ENCODE data around the gene TAF1.

Gene TAF1

GRCh38 chrX:71432733-71433132, 66.6 kb downstream of the TAF1 start:
- Histone ChIP-seq H3K79me2 (ENCODE audit: insufficient read depth, low read length) (no peaks in the 10 kb centered on the region), H4K20me1 (ENCODE audit: insufficient read depth, low read length) (no peaks in the 10 kb centered on the region), H2AFZ (ENCODE audit: low read length) (no peak overlapping the region), H3K27ac (ENCODE audit: low read depth, low read length, poor library complexity, severe bottlenecking) (no peak overlapping the region), H3K9ac (ENCODE audit: low read length) (no peak overlapping the region), H3K9me2 (ENCODE audit: low read depth, low read length) (no peaks in the 10 kb centered on the region), H3K4me2 (ENCODE audit: low read length) (no peak overlapping the region), H3K27me3 (ENCODE audit: insufficient read depth, low read length) (no peaks in the 10 kb centered on the region), H3F3A (ENCODE audit: insufficient read depth, low read length) (no peaks in the 10 kb centered on the region), H3K4me1 (ENCODE audit: insufficient read depth, low read length, severe bottlenecking) (no peaks in the 10 kb centered on the region), H3K9me3 (ENCODE audit: low read length) (no peaks in the 10 kb centered on the region), H3K36me3 (ENCODE audit: insufficient read depth, low read length) (peaks cover 17% of the 10 kb centered on the region; the same call in 1 of the 2 replicates), H3K4me3 (ENCODE audit: low read depth, low read length, poor library complexity, severe bottlenecking) (no peak overlapping the region)
- TF ChIP-seq CTCF (IDR thresholded peaks at IDR 0.05; ENCODE audit: low read length) (no peak), EZH2 (IDR thresholded peaks at IDR 0.05; ENCODE audit: borderline replicate concordance, low read length) (no peak)

- TF ChIP-seq EZH2 (IDR thresholded peaks at IDR 0.05; ENCODE audit: borderline replicate concordance, low read length) (no peak), CTCF (IDR thresholded peaks at IDR 0.05; ENCODE audit: low read length) (no peak)
- Histone ChIP-seq H3K27ac (ENCODE audit: low read depth, low read length, poor library complexity, severe bottlenecking) (no peak overlapping the region), H3K4me2 (ENCODE audit: low read length) (no peak overlapping the region), H3F3A (ENCODE audit: insufficient read depth, low read length) (no peaks in the 10 kb centered on the region), H3K36me3 (ENCODE audit: insufficient read depth, low read length) (peaks cover 14% of the 10 kb centered on the region; the same call in 1 of the 2 replicates), H3K4me1 (ENCODE audit: insufficient read depth, low read length, severe bottlenecking) (peaks cover 3% of the 10 kb centered on the region), H3K4me3 (ENCODE audit: low read depth, low read length, poor library complexity, severe bottlenecking) (no peak overlapping the region), H3K27me3 (ENCODE audit: insufficient read depth, low read length) (no peaks in the 10 kb centered on the region), H3K9me3 (ENCODE audit: low read length) (no peaks in the 10 kb centered on the region), H2AFZ (ENCODE audit: low read length) (no peak overlapping the region), H3K9ac (ENCODE audit: low read length) (no peak overlapping the region), H3K79me2 (ENCODE audit: insufficient read depth, low read length) (no peaks in the 10 kb centered on the region), H4K20me1 (ENCODE audit: insufficient read depth, low read length) (no peaks in the 10 kb centered on the region), H3K9me2 (ENCODE audit: low read depth, low read length) (no peaks in the 10 kb centered on the region)
Measured at GRCh38 chrX:71438750-71439149, 72.6 kb downstream of the TAF1 start.

- no peak overlapping the region for H3K4me2 ChIP-seq (ENCODE audit: low read length)
- no peak overlapping the region for H2AFZ ChIP-seq (ENCODE audit: low read length)
- peaks cover 15% of the 10 kb centered on the region; the same call in 1 of the 2 replicates for H3K36me3 ChIP-seq (ENCODE audit: insufficient read depth, low read length)
- H3K9ac ChIP-seq (ENCODE audit: low read length) = no peak overlapping the region
- no peak for TF ChIP-seq EZH2 (IDR thresholded peaks at IDR 0.05; ENCODE audit: borderline replicate concordance, low read length)
- TF ChIP-seq CTCF (IDR thresholded peaks at IDR 0.05; ENCODE audit: low read length) = no peak
- no peaks in the 10 kb centered on the region for H3F3A ChIP-seq (ENCODE audit: insufficient read depth, low read length)
- H3K4me1 ChIP-seq (ENCODE audit: insufficient read depth, low read length, severe bottlenecking) = peaks cover 3% of the 10 kb centered on the region
- H4K20me1 ChIP-seq (ENCODE audit: insufficient read depth, low read length) = no peaks in the 10 kb centered on the region
- H3K79me2 ChIP-seq (ENCODE audit: insufficient read depth, low read length) = no peaks in the 10 kb centered on the region
- no peaks in the 10 kb centered on the region for H3K9me3 ChIP-seq (ENCODE audit: low read length)
- no peak overlapping the region for H3K27ac ChIP-seq (ENCODE audit: low read depth, low read length, poor library complexity, severe bottlenecking)
- H3K27me3 ChIP-seq (ENCODE audit: insufficient read depth, low read length) = no peaks in the 10 kb centered on the region
- H3K9me2 ChIP-seq (ENCODE audit: low read depth, low read length) = no peaks in the 10 kb centered on the region
- H3K4me3 ChIP-seq (ENCODE audit: low read depth, low read length, poor library complexity, severe bottlenecking) = no peak overlapping the region
Measured at GRCh38 chrX:71439420-71439819, 73.3 kb downstream of the TAF1 start.

Measured in OCI-LY1 (cell line).